Stomach (tissue), 4 donors: ENCODE measurements around the gene UFSP2.
"Not testable (repeated sequence)": the region's sequence is repeated elsewhere in the genome, so short reads cannot be mapped to it uniquely, and the experiment has no call there.

Experiments
- CTCF ChIP-seq, 7 experiments: fragments of 450-650 bp in 4 of 7; fragments of 200-600 bp in 3 of 7; sonication (generic) in 3 of 7; IDR thresholded peaks; one replicate each; pipeline ENCODE4 v1.5.1; 2016 to 2019; ENCODE audit warnings: antibody characterized with exemption in 7 of 7, control low read depth in 2 of 7, mild to moderate bottlenecking in 1 of 7
- EP300 ChIP-seq: sonication (generic); formaldehyde crosslinking; IDR thresholded peaks from one replicate; pipeline ENCODE4 v1.6.1; 2017; ENCODE audit warnings: antibody characterized with exemption
- POLR2A ChIP-seq, 4 donors: fragments of 450-650 bp; IDR thresholded peaks; one replicate each; pipeline ENCODE4 v1.6.1; 2016; ENCODE audit warnings: antibody characterized with exemption in 4 of 4, control low read depth in 2 of 4, mild to moderate bottlenecking in 1 of 4, moderate library complexity in 1 of 4
- POLR2AphosphoS5 ChIP-seq, 3 donors: sonication (generic); formaldehyde crosslinking; IDR thresholded peaks; one replicate each; pipeline ENCODE4 v1.6.1; 2016; ENCODE audit warnings: antibody characterized with exemption in 3 of 3

- not testable (repeated sequence) for TF ChIP-seq CTCF (IDR thresholded peaks at IDR 0.05); POLR2A (IDR thresholded peaks at IDR 0.05); POLR2AphosphoS5 (IDR thresholded peaks at IDR 0.05); EP300
Measured at GRCh38 chr4:185362570-185362969, 63.2 kb downstream of the UFSP2 start.
